Activated CD4-positive, CD25-positive, alpha-beta regulatory T cell treated with anti-CD3 and anti-CD28 coated beads, Interleukin-2, amount 50 U/mL, for 16 hours (primary cell): ENCODE data around the gene AOC1.

Experiments used
- DNase-seq: peaks from one replicate; pipeline ENCODE4 v3.0.0-alpha.2; 2020; ENCODE audit warnings: low read depth, low spot score

Gene AOC1

DNA sequence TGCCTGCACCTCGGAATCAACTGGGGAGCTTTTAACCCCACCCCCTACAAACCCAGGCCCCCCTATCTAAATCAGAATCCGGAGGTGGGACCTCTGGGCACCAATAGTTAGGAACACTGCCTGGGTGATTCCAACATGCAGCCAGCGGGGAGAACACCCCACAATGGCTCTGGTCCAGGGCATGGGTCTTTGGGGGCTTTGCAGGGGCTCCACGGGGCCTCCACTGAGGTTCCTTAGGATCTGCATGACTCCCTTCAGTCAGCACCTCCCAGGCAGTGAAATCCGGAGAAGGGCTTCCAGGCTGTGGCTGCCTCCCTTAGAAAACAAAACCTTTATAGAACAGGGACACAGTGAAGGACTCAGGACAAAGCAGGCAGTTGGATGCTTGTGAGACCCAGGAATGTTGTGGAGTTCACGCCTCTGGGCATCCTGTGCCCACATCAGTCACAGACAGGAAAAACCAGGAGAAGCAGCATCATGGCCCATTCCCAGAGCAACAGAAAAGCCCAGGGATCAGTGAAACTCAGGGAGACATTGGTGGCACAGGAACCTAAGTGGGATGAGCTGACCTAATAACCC is 16.5 kb upstream of the AOC1 start:
- DNase-seq = no peak

DNA sequence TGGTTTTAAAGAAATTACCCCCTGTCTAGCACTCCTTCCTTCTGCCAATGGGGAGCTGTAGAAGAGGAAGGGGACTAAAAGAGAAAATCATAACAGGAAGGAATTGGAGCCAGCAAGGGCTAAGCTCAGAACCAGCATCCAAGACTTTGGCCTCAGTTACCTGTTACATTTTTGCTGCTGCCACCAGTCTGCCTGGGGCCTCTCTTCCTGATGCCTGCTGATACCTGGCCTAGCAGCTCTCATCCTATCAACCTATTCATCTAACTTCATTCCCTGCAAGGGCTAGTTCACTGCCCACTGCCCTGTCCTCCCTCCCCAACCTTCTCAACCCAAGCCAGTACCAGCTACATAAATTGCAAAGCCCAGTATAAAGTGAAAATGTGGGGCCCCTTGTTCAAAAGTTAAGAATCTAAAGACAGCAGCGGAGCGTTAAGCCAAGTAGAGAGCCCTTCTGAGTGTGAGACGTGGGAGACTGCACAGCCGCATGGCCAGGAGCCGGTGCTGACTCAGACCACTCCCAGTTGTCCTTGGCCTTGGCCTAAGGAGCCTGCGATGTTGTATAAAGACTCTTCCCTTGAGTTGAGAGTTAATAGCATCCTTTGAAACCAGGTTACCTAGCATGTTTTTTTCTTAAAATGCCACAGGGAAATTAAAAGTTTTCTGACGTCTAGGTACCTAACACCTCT is 13.2 kb upstream of the AOC1 start:
- DNase-seq = no peak

DNA sequence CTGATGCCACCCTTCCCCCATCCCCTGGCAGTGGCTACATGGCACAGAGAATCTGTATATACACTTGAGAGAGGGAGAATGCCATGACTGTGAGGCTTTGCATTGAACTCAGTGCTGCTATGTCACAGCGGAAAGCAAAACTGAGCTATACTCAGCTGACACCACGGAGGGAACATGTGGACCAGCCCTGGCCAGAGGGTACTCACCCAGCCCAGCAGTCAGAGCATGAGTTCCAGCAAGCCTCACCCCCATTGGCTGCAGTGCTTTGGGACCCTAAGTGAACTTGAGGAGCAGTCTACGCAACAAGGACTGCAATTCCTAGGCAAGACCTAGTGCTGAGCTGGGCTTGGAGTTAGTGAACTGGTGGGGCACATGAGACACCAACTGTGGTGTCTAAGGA is 10.3 kb upstream of the AOC1 start:
- DNase-seq = no peak

DNA sequence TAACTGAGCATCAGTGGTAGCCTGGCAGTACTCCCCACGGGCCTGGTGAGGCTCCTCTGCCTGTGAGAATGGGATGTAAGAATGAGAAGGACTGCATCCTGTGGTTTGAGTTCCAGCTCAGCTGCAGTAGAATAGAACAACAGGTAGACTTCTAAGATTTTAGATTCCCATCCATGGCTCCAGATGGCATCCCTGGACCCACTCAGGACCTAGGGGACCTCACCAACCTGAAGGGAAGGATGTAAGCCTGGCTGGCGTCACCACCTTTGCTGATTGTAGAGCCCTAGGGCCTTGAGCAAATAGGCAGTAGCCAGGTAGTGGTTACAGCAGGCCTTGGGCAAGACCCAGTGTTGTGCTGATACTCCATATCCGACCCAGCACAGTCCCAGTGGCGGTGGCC is 9.6 kb upstream of the AOC1 start:
- no peak for DNase-seq

DNA sequence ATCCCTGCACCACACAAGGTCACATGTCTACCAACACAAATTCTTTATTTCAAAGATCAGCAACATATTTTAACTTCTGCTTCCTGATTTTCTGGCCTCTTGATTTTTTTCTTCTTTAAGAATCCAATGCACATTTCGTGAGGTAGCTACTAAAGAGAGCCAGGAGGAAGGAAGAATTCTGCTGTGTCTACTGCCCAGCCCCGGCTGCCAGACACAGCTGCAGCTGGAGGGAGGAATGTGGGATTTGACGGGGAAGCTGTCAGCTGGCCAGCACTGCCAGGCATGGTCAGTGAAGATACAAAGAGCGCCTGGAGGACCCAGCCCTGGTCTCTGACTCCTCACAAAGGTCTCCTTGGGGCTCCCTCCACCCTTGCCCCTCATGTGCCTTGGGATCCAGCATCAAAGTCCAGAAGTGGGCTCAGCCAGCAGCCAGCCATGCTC is 6.9 kb upstream of the AOC1 start:
- no peak for DNase-seq

DNA sequence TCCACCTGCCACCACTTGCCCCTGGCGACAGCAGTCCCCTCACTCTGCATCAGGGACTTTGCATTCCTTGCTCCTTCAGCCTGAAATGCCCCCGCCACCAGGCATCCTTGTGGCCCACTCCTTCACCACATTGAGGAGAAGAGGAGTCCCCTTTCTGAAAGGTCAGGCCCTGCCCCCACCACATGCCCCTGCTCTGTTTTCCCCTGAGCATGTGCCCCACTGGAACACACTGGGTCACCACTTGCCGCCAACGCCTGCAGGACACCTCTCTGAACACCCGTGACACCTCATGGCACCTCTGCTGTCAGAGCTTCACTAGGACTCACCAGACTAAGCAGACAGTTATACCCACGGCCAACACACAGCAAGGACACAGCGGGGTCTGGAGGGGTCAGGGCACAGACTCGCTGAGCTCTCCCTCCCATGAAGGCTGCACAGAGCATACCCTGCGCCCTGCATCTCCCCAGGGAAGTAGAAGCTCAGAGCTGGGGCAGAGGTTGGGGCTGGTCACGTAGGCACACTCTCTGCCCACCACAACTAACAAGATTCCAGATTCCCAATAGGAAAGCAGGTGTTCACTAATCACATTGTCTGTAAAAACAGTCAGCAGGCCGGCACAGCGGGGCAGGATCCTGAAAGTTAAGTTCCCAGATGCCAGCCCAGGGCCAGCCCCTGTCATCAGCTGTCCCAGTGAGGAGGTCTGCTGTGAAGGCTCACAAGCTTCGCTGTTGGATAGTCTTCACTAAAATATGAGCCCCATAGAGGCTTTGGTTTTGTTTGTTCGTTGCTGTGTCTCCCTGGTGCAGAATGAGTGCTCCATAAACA is 5.8 kb upstream of the AOC1 start:
- DNase-seq = no peak

DNA sequence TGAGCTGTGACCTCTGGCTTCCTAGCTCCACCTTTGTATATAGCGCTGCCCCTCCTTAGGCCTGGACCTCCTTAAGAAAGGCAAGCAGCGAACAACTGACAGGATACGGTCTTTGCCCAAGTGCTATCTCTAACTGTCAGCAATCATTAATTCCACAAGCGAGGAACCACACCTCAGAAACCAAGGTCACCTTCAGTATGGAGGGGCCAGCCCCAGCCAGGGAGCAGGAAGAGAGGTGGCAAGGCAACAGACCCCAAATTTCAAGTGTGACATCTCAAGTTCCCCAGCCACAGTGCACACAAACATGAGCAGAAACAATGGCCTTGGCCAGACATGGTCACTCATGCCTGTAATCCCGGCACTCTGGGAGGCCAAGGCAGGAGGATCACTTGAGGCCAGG is 4.8 kb upstream of the AOC1 start:
- no peak for DNase-seq

DNA sequence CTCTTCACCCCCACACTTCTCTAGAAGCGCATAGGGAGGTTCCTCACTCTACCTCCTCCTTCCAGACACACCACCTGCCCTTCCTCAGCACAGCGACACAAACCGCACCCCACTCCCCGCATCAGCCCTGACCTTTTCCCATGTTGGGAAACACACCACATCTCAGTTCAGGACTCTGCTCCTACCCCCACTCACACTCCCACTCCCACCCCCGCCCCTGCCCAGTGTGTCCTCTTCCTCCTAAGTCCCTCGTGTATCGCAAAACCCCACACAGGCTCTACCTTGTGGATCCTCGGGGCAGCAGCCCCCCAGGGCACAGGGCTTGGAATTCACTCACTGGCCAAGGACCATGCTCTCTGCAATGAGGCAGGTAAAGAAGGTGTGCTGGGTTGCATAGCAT is 4.2 kb upstream of the AOC1 start:
- no peak for DNase-seq

DNA sequence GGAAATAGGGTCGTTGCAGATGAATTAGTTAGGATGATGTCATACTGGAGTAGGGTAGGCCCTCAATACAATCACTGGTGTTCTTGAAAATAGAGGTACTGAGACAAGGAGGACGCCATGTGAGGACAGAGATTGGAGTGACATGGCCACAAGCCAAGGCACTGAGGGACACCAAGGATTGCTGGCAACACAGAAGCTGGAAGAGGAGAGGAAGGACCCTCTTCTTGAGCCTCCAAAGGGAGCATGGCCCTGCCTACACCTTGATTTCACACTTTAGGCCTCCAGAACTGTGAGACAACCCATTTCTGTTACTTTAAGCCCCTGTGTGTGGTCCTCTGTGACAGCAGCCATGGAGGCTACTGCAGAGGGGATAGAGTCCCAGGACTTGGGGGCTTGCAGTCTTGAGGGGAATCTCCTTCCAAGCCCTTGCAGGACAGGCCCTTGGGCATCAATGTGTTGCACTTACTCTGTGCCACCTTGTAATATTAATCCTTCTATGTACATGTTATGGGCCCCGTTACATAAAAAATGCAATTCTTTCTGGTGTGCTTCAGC is 3.7 kb upstream of the AOC1 start:
- no peak for DNase-seq

DNA sequence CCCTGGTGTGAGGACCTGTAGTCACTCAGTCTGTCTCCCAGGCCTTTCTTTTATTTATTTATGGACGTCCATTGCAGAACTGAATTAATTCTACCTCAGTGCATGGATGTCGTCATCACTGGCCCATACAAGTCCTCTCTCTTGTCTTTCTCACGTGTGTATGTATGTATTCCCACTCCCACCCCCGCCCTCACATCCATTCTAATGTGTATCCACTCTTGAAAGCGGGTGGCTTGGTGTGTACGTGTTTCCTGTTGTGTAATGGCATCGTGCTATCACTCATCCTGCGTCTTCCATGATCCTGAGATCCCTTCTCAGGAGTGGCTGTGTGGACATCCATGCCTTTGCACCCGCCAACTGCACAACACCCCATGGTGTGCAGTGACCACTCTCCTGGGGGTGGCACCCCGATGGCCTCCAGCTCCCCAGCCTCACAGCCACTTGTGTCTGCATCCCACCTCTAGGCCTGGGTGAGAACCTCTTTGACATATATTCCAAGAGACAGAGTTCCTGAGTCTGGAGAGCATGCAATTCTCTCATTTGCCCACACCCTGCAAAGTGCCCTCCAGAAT is 3.0 kb upstream of the AOC1 start:
- no peak for DNase-seq

DNA sequence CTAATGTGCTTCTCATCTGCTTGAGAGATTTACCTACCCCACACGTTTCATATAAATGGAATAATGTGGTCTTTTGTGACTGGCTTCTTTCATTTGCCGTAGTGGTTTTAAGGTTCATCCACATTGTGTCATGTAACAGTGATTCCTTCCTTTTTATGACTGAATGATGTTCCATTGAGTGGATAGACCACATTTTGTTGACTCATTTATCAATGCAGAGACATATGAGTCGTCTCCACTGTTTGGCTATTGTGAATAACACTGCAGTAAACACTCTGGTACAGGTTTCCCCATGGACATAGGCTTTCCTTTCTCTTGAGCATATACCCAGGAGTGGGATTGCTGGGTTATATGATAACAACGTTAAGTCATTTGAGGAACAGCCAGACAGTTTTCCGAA is 2.0 kb upstream of the AOC1 start:
- DNase-seq = no peak

DNA sequence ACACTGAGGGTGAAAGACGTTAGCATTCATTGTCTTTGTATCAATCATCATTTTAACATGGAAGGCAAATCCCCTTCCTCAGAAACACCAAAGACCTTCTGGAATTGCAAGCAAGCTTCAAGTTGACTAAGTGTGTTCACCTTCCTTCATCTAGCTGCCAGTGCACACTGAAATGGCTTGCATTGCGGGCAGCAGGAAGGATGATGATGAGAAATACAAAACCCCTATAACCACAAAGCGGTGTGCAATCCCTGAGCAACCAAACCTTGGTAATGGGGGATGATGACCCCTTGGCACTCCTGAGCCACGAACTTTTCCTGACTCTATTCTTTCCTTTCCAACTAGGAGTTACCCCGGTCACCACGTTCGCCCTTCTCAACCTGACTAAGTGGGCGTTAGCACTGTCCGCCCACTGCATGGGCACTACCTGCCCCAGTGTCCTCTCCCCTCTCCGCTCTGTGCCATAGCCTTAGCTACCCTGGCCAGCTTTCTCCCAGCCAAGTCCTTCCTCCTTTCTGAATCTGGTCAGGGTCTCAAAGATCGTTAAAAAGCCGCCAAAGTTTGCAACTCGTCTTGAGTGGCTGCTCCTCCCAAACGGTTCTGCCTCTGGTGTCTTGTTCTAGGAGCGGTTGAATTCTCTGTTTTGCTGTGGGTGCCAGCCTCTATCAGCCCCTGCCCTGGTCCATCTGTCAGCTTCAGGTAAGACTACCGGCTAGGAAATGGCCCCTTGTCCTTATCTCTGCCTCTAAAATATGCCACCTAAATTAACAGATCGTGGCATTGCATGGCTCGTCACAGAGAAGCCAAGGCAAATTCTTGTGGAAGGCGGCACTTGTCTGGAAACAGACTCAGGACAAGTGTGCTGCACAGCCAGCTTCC is 586 bp upstream of the AOC1 start:
- DNase-seq = no peak

DNA sequence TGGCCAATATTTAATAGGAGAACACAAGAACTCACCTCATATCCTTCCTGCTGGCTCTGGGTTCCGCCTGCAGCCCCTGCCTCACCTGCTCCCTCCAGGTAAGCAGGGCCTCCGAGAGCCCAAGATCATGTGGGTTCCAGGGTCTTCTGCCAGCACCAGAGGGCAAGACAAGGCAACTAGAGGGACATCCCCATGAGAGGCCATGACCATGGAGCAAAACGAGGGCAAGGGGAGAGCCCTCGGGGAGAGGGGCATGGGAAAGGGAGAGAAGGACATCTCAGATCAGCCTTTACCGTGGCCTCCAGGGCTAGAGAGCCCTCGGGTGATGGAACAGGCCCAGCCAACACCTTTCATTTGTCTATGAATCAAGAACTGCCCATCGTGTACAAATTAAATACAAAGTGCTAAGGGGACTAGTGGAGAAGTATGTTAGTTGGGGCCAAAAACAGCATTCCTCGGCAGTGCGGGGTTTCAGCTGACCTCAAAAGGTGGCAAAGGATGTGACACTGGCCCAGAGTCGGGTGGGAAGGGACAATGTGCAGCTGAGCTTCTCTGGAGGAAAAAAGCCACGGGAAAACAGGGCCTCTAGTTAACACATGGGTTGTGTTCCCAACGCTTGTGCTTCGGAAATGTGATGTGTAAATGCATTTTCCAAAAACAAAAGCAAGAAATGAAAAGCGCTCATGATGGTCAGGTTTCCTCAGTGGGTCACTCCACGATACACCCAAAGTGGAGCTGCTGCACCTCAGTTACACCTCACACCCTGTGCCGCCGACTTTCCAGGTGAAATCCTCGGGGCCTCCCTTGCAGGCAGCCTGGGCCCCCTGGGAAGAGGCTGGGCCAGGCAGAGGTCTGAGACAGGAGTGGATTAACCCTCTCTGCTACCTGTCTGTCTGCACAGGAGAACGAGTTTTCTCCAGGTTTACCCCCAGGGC is 2.0 kb downstream of the AOC1 start:
- no peak for DNase-seq

DNA sequence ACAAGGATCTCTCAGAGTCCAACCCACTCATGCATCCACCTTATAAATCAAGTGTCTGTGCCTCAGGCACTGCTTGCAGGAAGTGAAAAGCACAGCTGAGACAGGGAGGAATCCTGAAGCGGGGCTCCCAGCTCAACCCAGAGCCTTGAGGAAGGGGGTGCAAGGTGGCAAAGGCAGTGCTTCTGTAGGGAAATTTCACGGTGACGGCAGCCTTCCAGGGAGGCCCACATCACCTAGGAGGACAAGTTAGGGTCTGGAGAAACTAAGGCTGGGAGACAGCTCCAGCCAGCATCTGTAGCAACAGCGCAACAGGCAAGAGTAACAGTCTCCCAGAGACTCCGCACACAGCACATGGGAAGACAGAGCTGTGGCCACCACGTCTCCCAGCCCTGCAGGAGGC is 2.7 kb downstream of the AOC1 start:
- no peak for DNase-seq

DNA sequence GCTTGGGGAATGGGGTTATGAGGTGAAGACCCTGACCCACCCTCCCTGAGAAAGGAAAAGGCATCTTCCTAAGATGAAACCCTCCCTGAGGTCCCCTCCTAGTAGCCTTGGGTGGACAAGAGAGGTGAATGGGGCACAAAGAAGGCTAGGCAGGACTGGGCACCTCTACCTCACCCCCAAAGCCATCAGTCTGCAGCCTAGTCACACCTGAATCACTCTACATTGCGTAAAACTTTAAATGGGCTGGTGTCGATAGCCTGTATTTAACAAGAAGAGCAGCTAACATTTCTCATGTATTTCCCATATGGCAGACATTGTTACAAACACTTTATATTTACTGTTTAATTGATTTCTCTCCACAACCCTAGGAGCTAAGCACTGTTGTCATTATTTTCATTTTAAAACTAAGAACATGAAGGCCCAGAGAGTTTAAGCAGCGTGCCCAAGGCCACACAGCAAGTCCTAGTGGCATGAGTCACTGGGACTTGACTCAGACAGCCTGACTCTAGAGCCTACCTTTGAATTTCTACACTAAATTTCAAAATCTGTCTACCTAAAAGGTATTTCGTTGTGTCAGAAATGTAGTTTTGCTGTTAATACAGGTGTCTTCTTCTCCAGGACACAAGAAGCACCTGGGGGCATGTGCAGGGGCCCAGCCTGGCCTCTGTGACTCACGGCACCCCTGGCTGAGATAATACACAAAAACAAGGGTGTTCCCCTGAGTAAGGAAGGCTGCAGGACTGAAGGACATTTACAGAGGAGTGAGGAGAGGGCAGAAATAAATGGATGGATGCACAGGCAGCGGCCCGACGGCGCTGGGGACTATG is 3.4 kb downstream of the AOC1 start:
- DNase-seq = no peak

DNA sequence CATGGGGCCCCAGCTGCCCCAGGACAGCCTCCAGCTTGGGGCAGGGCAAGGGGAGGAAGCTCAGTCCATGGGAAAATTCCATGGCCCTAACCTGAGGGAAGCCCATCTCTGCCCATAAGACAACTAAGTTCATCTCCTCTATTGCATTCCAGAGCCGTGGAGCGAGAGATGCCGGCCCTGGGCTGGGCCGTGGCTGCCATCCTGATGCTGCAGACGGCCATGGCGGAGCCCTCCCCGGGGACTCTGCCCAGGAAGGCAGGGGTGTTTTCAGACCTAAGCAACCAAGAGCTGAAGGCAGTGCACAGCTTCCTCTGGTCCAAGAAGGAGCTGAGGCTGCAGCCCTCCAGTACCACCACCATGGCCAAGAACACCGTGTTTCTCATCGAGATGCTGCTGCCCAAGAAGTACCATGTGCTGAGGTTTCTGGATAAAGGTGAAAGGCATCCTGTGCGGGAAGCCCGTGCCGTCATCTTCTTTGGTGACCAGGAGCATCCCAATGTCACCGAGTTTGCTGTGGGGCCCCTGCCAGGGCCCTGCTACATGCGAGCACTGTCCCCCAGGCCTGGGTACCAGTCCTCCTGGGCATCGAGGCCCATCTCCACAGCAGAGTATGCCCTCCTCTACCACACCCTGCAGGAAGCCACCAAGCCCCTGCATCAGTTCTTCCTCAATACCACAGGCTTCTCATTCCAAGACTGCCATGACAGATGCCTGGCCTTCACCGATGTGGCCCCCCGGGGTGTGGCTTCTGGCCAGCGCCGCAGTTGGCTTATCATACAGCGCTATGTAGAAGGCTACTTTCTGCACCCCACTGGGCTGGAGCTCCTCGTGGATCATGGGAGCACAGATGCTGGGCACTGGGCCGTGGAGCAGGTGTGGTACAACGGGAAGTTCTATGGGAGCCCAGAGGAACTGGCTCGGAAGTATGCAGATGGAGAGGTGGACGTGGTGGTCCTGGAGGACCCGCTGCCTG is 4.3 kb downstream of the AOC1 start:
- DNase-seq = no peak

DNA sequence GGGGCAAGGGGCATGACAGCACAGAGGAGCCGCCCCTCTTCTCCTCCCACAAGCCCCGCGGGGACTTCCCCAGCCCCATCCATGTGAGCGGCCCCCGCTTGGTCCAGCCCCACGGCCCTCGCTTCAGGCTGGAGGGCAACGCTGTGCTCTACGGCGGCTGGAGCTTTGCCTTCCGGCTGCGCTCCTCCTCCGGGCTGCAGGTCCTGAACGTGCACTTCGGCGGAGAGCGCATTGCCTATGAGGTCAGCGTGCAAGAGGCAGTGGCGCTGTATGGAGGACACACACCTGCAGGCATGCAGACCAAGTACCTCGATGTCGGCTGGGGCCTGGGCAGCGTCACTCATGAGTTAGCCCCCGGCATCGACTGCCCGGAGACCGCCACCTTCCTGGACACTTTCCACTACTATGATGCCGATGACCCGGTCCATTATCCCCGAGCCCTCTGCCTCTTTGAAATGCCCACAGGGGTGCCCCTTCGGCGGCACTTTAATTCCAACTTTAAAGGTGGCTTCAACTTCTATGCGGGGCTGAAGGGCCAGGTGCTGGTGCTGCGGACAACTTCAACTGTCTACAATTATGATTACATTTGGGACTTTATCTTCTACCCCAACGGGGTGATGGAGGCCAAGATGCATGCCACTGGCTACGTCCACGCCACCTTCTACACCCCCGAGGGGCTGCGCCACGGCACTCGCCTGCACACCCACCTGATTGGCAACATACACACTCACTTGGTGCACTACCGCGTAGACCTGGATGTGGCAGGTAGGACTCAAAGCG is 5.1 kb downstream of the AOC1 start:
- DNase-seq = no peak
